Neuron (in vitro differentiated cells): ENCODE measurements around the gene ASPHD1.

Source experiments
- H2AFZ ChIP-seq: one replicate; pipeline ENCODE4 v1.6.1; 2013; ENCODE audit warnings: low read depth, mild to moderate bottlenecking, inconsistent platforms, low read length, moderate library complexity
- H3K27me3 ChIP-seq: one replicate; pipeline ENCODE4 v1.6.1; 2013; ENCODE audit warnings: low read length; ENCODE audit not compliant: insufficient read depth
- H3K36me3 ChIP-seq: one replicate; pipeline ENCODE4 v1.6.1; 2013; ENCODE audit warnings: low read length; ENCODE audit not compliant: insufficient read depth
- H3K4me1 ChIP-seq: one replicate; pipeline ENCODE4 v1.6.1; 2013; ENCODE audit warnings: low read length; ENCODE audit not compliant: insufficient read depth
- H3K4me3 ChIP-seq: 2 replicates; pipeline ENCODE4 v1.5.1; 2013; ENCODE audit warnings: mild to moderate bottlenecking, low read length, moderate library complexity
- H3K9me3 ChIP-seq: one replicate; pipeline ENCODE4 v1.6.1; 2013; ENCODE audit warnings: low read length

ASPHD1 gene

GRCh38 chr16:29900102-29900887, at the start of gene ASPHD1:
ASPHD1 (plus strand) TSS chr16:29900488; CDS start chr16:29900972, 484 bp downstream.
- H2AFZ ChIP-seq: peak within 1 kb of the TSS; percentile 57
- peak within 1 kb of the TSS; percentile 66 for H3K4me3 ChIP-seq
- no peaks in the 10 kb centered on the region for H3K9me3 ChIP-seq
- no peaks in the 10 kb centered on the region for H3K36me3 ChIP-seq
- peaks cover 28% of the 10 kb centered on the region for H3K4me1 ChIP-seq
- peaks cover 2% of the 10 kb centered on the region for H3K27me3 ChIP-seq

GRCh38 chr16:29850998-29851397, 49.3 kb upstream of the ASPHD1 start:
- no peaks in the 10 kb centered on the region for H3K36me3 ChIP-seq
- no peaks in the 10 kb centered on the region for H3K27me3 ChIP-seq
- H2AFZ ChIP-seq: no peak overlapping the region
- no peaks in the 10 kb centered on the region for H3K9me3 ChIP-seq
- H3K4me1 ChIP-seq: no peaks in the 10 kb centered on the region
- H3K4me3 ChIP-seq: no peak overlapping the region

DNA sequence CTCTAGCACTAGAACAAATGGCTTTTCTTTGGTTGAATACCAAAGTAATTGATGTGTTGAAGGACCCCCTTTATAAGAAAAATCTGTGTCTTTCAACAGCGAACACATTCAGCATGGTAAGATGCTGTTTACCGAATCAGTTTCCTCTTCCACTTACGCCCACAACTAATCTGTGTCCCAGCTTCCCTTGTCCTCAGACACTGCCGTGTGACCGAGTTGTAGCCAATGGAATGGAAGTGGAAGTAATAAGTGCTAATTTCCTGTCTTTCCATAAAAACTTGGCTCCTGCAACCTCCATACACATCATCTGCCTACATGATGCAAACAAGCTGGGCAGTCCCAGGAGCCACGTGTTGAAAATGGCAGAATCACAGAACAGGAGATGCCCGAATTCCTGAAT, 47.6 kb upstream of the ASPHD1 start:
- H3K9me3 ChIP-seq: no peaks in the 10 kb centered on the region
- H3K4me3 ChIP-seq: no peak overlapping the region
- no peak overlapping the region for H2AFZ ChIP-seq
- H3K36me3 ChIP-seq: no peaks in the 10 kb centered on the region
- H3K27me3 ChIP-seq: no peaks in the 10 kb centered on the region
- H3K4me1 ChIP-seq: no peaks in the 10 kb centered on the region

DNA sequence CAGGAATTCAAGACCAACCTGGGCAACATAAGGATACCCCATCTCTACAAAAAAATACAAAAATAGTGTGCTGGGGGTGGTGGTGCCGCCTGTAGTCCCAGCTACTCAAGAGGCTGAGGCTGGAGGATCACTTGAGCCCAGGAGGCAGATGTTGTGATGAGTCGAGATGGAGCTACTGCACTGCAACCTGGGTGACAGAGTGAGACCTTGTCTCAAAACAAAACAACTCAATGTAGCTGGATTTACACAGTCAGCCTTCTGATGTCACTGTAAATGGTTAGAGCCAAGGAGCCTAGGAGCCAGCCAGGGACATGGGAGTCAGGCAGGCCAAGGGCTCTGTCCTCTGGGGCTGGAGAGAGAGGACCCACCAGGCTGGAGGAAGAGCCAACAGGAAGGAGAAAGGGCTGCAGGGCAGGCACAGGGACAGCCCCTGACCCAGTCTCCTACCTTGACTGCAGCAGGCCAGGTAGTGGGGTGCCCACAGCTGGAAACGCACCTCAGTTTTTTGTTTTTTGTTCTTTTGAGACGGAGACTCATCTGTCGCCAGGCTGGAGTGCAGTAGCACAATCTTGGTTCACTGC, 45.7 kb upstream of the ASPHD1 start:
- Histone ChIP-seq H3K27me3 (no peaks in the 10 kb centered on the region), H3K4me1 (no peaks in the 10 kb centered on the region), H3K9me3 (no peaks in the 10 kb centered on the region), H2AFZ (no peak overlapping the region), H3K36me3 (peaks cover 6% of the 10 kb centered on the region), H3K4me3 (no peak overlapping the region)

DNA sequence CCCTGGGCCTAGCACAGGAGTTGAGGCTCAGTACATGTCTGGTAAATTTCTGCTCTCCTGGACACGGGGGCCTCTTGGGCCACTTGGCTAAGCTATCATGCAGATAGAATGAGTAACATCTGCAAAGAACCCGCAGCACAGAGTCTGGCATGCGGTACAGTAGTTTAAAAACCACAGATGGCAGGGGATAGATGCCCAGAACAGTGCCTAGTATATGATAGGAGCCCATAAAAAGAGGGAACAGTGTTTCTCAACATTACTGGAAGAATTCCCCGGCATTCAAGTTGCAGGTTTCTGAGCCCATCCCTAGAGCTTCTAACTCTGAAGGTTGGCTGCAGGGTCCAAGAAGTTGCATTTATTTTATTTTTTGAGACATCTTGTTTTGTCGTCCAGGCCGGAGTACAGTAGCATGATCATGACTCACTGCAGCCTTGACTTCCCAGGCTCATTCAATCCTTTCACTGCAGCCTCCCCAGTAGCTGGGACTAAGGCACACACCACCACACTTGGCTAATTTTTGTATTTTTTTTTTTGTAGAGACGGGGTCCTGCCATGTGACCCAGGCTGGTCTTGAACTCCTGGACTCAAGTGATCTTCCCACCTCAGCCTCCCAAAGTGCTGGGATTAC, 43.0 kb upstream of the ASPHD1 start:
- Histone ChIP-seq H3K4me3 (no peak overlapping the region), H3K9me3 (no peaks in the 10 kb centered on the region), H3K36me3 (peaks cover 12% of the 10 kb centered on the region), H3K4me1 (no peaks in the 10 kb centered on the region), H3K27me3 (no peaks in the 10 kb centered on the region), H2AFZ (no peak overlapping the region)

DNA sequence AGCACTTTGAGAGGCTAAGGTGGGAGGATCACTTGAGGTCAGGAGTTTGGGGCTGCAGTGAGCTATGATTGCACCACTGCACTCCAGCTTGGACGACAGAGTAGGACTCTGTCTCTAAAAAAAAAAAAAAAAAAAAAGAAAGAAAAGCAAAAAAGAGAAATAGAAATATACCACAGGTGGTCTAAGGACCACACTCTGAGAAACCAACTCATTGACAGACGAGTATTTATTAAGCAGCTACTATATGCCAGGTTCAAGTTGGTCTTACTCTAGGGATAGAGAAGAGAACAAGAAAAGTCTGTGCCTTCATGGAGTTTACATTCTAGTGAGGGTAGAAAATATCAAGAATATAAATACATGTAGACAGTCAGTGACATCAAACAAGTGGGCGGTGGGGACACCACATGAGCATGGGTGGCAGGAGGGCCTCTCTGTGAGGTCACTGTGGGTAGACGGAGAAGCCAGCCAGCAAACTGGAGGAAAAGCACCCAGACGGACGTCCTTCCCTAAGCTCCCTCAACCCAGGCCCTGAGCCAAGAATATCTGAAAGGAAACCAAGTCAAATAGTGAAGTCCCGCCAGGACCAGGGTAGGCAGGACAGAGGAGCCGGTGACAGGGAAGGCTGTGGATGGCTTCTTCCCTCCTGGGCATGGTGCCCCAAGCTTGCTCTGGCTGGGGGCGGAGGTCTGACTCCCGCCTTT, 42.0 kb upstream of the ASPHD1 start:
- Histone ChIP-seq H3K36me3 (peaks cover 12% of the 10 kb centered on the region), H3K9me3 (no peaks in the 10 kb centered on the region), H2AFZ (no peak overlapping the region), H3K27me3 (no peaks in the 10 kb centered on the region), H3K4me3 (no peak overlapping the region), H3K4me1 (no peaks in the 10 kb centered on the region)

DNA sequence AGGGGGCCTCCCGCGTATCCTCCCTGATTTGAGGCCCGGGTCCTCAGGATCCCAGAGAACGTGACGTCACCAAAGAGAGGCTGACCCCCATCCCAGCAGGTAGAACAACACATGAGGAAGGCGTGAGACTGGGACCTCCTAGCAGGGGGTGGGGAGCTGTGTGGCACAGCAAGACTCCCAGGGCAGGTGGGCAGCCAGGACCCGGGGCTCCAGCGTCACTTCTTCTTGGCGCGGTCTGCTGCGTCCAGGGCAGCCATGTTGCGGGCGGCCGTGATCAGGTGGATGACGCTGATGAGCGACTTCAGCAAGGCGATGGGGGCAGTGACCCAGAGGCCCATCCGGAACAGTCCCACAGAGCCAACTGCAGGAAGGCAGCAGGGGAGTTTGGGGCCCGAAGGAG, 41.3 kb upstream of the ASPHD1 start:
- no peak overlapping the region for H3K4me3 ChIP-seq
- H3K27me3 ChIP-seq: no peaks in the 10 kb centered on the region
- H3K4me1 ChIP-seq: peaks cover 3% of the 10 kb centered on the region
- H3K9me3 ChIP-seq: no peaks in the 10 kb centered on the region
- H3K36me3 ChIP-seq: peaks cover 12% of the 10 kb centered on the region
- H2AFZ ChIP-seq: no peak overlapping the region

DNA sequence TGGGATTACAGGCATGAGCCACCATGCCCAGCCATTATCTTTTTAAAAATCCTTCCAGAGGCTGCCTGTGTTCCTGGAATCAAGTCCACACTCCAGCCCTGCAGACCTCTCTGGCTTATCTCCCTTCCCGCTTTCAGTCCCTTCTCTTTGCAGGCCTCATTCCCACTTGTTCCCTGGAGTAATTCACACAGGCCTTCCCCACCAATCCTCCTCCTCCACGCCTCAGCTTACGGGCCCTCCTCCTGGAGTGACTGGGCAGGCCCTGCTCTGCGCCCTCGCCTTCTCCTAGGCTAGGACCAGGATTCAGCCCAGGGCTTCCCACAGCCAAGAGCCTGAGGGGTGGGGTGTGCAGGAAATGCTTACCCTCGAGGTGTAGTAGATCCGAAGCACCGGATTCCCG, 40.1 kb upstream of the ASPHD1 start:
- Histone ChIP-seq H3K9me3 (no peaks in the 10 kb centered on the region), H2AFZ (no peak overlapping the region), H3K4me1 (peaks cover 3% of the 10 kb centered on the region), H3K36me3 (peaks cover 12% of the 10 kb centered on the region), H3K27me3 (no peaks in the 10 kb centered on the region), H3K4me3 (no peak overlapping the region)

GRCh38 chr16:29862383-29862883, 37.9 kb upstream of the ASPHD1 start:
- Histone ChIP-seq H3K9me3 (no peaks in the 10 kb centered on the region), H3K4me1 (peaks cover 3% of the 10 kb centered on the region), H2AFZ (peak overlapping the region; percentile 98), H3K27me3 (no peaks in the 10 kb centered on the region), H3K4me3 (peak overlapping the region; percentile 90), H3K36me3 (peaks cover 12% of the 10 kb centered on the region)

GRCh38 chr16:29862884-29863668, 37.2 kb upstream of the ASPHD1 start, which contains the start of gene CDIPT:
CDIPT (minus strand) TSS chr16:29863226; CDS start chr16:29862857, 369 bp downstream.
- Histone ChIP-seq H3K9me3 (no peaks in the 10 kb centered on the region), H3K27me3 (no peaks in the 10 kb centered on the region), H3K4me3 (peak within 1 kb of the TSS; percentile 90), H2AFZ (peak within 1 kb of the TSS; percentile 98), H3K4me1 (peaks cover 3% of the 10 kb centered on the region), H3K36me3 (peaks cover 11% of the 10 kb centered on the region)

- Histone ChIP-seq H3K4me1 (peaks cover 3% of the 10 kb centered on the region), H2AFZ (no peak overlapping the region), H3K9me3 (no peaks in the 10 kb centered on the region), H3K27me3 (no peaks in the 10 kb centered on the region), H3K4me3 (peak overlapping the region; percentile 16), H3K36me3 (peaks cover 7% of the 10 kb centered on the region)
Observed at GRCh38 chr16:29863669-29863984, 36.7 kb upstream of the ASPHD1 start.

DNA sequence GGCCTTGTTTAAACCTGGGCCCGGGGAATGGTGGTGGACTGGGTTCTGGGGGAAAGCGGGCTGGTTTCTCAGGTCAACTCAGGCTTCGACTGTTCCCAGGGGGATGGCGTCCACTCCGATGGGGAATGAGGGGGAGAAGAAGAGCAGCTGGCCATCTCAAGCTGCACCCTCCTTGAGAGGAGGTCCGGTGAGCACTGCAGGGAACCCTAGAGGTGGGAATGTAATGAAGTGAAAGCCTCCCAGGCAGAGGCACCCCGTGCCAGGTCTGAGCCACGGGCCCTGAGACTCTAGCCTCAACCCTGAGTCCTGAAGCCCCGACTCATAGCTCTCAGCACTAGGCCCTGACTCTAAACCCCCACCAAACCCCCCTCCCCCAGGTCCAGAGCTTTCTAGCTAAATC, 36.1 kb upstream of the ASPHD1 start:
- Histone ChIP-seq H2AFZ (no peak overlapping the region), H3K4me1 (peaks cover 3% of the 10 kb centered on the region), H3K4me3 (no peak overlapping the region), H3K36me3 (peaks cover 7% of the 10 kb centered on the region), H3K9me3 (no peaks in the 10 kb centered on the region), H3K27me3 (no peaks in the 10 kb centered on the region)
